ENCODE measurements around the gene ODF4. TPM values are rescaled to one million over a fixed set of nuclear protein-coding genes. Genes with fewer than 3 reads are reported as not detected.

ODF4 gene
- total RNA-seq, 1 experiment from 2014 or later, result not detected

DNA sequence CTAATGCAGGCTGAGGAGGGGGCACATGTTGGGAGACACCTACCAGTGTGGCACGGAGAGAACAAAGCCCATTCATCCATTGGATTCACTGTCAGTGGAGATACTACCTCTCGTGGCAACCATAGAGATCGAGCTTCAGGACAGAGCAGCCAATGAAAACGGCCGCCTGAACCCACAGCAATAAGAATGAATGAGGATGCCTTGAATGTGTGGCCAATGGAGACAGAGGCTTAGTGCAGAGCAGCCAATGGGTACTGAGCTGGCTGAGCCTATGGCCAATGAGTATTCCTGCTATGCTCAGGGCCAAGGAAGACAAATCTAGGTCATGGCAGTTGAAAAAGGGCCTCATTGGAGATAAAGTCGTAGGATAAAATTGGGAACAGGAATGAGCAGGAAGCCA lies 18.6 kb upstream of the ODF4 start:
- TF ChIP-seq EZH2 (IDR thresholded peaks at IDR 0.05; ENCODE audit: low read length, unreplicated experiment) (no peak), CTCF (conservative IDR thresholded peaks at IDR 0.05; ENCODE audit: low read depth, low read length) (no peak), EZH2phosphoT487 (IDR thresholded peaks at IDR 0.05; ENCODE audit: borderline replicate concordance, low read length) (no peak)
- Histone ChIP-seq H3K9me2 (replicated peaks; ENCODE audit: low read length) (no peaks in the 10 kb centered on the region), H3K9me3 (ENCODE audit: low read length) (no peaks in the 10 kb centered on the region), H3K79me2 (ENCODE audit: low read length) (no peaks in the 10 kb centered on the region), H3K4me1 (ENCODE audit: insufficient read depth, low read length) (no peaks in the 10 kb centered on the region), H3F3A (ENCODE audit: low read length, unreplicated experiment) (no peaks in the 10 kb centered on the region), H3K9ac (ENCODE audit: low read length) (no peak overlapping the region), H3K27me3 (ENCODE audit: low read length) (no peaks in the 10 kb centered on the region), H2AFZ (ENCODE audit: low read length) (no peak overlapping the region), H3K4me3 (ENCODE audit: low read length) (no peak overlapping the region), H3K27ac (ENCODE audit: low read length) (no peak overlapping the region), H3K36me3 (ENCODE audit: low read depth, low read length) (no peaks in the 10 kb centered on the region), H3K4me2 (ENCODE audit: low read length) (no peak overlapping the region), H4K20me1 (ENCODE audit: low read length) (no peaks in the 10 kb centered on the region)
- intact Hi-C loops (cut with micrococcal nuclease), result no loop called here
- ChIA-PET POLR2A (ENCODE audit: unreplicated experiment) (no interaction called here), CTCF (no interaction called here)
- no peak for ATAC-seq
- no peak for DNase-seq
- no TSS peak for BruUV-seq (replicated peaks)

DNA sequence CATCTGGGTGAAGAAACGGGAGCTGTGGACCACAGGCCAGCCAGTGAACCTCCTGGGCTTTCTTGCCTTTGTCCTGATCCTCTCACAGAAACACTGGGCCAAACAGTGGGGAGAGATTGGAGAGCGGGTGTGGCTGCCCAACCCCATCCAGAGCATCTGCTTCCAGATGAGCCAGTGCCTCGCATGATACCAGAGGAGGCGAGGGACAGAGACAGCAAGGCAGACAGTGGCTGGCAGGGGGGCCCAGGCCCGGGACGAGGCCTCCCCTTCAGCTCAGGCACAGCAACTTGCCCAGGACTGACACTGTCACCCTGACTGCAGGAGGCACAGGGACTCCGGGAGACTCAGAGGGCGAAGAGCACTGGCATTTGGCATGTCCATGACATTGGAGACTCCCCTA lies 17.6 kb upstream of the ODF4 start:
- ChIA-PET CTCF (no interaction called here), POLR2A (ENCODE audit: unreplicated experiment) (no interaction called here)
- Histone ChIP-seq H3K4me1 (ENCODE audit: insufficient read depth, low read length) (no peaks in the 10 kb centered on the region), H3K4me3 (ENCODE audit: low read length) (no peak overlapping the region), H3K9me2 (replicated peaks; ENCODE audit: low read length) (no peaks in the 10 kb centered on the region), H3K27me3 (ENCODE audit: low read length) (no peaks in the 10 kb centered on the region), H3K27ac (ENCODE audit: low read length) (no peak overlapping the region), H3K36me3 (ENCODE audit: low read depth, low read length) (no peaks in the 10 kb centered on the region), H2AFZ (ENCODE audit: low read length) (no peak overlapping the region), H3K9me3 (ENCODE audit: low read length) (no peaks in the 10 kb centered on the region), H4K20me1 (ENCODE audit: low read length) (no peaks in the 10 kb centered on the region), H3K9ac (ENCODE audit: low read length) (no peak overlapping the region), H3F3A (ENCODE audit: low read length, unreplicated experiment) (no peaks in the 10 kb centered on the region), H3K4me2 (ENCODE audit: low read length) (no peak overlapping the region), H3K79me2 (ENCODE audit: low read length) (no peaks in the 10 kb centered on the region)
- DNase-seq (no peak), ATAC-seq (no peak)
- TF ChIP-seq CTCF (conservative IDR thresholded peaks at IDR 0.05; ENCODE audit: low read depth, low read length), result no peak
- TF ChIP-seq EZH2phosphoT487 (IDR thresholded peaks at IDR 0.05; ENCODE audit: borderline replicate concordance, low read length), result no peak
- no peak for TF ChIP-seq EZH2 (IDR thresholded peaks at IDR 0.05; ENCODE audit: low read length, unreplicated experiment)
- intact Hi-C loops (cut with micrococcal nuclease), result no loop called here
- no TSS peak for BruUV-seq (replicated peaks)

DNA sequence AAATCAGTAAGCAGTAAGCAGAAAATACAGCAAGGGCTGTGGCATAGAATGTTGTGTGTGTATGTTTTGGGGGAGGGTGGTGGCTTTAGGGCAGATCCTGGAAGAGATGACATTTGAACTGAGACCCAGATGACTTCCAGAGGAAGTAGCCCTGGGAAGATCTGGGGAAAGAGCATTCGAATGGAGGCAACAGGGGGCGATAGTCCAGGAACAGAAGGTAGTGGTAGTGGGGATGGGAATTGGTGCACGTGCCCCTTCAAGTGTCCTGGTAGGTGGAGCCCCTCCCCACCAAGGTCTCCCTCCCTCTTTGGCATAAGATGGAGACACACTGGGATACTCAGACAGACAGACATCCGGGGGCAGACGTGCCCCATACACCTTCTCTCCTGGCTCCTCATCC lies 15.5 kb upstream of the ODF4 start:
- Histone ChIP-seq H3K27ac (ENCODE audit: low read length) (no peak overlapping the region), H3K9ac (ENCODE audit: low read length) (no peak overlapping the region), H4K20me1 (ENCODE audit: low read length) (no peaks in the 10 kb centered on the region), H3K79me2 (ENCODE audit: low read length) (no peaks in the 10 kb centered on the region), H3K36me3 (ENCODE audit: low read depth, low read length) (no peaks in the 10 kb centered on the region), H3K9me3 (ENCODE audit: low read length) (no peaks in the 10 kb centered on the region), H3K4me1 (ENCODE audit: insufficient read depth, low read length) (no peaks in the 10 kb centered on the region), H3K4me2 (ENCODE audit: low read length) (no peak overlapping the region), H2AFZ (ENCODE audit: low read length) (no peak overlapping the region), H3K27me3 (ENCODE audit: low read length) (no peaks in the 10 kb centered on the region), H3K9me2 (replicated peaks; ENCODE audit: low read length) (no peaks in the 10 kb centered on the region), H3K4me3 (ENCODE audit: low read length) (no peak overlapping the region), H3F3A (ENCODE audit: low read length, unreplicated experiment) (no peaks in the 10 kb centered on the region)
- intact Hi-C loops (cut with micrococcal nuclease), result no loop called here
- DNase-seq (no peak), ATAC-seq (no peak)
- ChIA-PET CTCF (no interaction called here), POLR2A (ENCODE audit: unreplicated experiment) (no interaction called here)
- TF ChIP-seq EZH2 (IDR thresholded peaks at IDR 0.05; ENCODE audit: low read length, unreplicated experiment), result no peak
- no peak for TF ChIP-seq EZH2phosphoT487 (IDR thresholded peaks at IDR 0.05; ENCODE audit: borderline replicate concordance, low read length)
- no peak for TF ChIP-seq CTCF (conservative IDR thresholded peaks at IDR 0.05; ENCODE audit: low read depth, low read length)
- BruUV-seq (replicated peaks), result no TSS peak
